Measurements from ENCODE around the gene BET1.

DNA sequence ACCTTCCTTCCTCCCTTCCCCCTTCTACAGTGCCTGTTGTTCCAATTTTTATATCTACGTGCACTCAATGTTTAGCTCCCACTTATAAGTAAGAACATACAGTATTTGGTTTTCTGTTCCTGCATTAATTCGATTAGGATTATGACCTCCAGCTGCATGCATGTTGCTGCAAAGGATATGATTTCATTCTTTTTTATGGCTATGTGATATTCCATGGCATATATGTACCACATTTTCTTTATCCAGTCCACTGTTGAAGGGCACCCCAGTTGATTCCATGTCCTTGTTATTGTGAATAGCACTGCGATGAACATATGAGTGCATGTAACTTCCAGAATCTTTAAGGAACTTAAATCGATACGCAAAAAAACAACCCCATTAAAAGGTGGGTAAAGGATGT, 39.9 kb downstream of the BET1 start:
- TF ChIP-seq, protein P1, sequence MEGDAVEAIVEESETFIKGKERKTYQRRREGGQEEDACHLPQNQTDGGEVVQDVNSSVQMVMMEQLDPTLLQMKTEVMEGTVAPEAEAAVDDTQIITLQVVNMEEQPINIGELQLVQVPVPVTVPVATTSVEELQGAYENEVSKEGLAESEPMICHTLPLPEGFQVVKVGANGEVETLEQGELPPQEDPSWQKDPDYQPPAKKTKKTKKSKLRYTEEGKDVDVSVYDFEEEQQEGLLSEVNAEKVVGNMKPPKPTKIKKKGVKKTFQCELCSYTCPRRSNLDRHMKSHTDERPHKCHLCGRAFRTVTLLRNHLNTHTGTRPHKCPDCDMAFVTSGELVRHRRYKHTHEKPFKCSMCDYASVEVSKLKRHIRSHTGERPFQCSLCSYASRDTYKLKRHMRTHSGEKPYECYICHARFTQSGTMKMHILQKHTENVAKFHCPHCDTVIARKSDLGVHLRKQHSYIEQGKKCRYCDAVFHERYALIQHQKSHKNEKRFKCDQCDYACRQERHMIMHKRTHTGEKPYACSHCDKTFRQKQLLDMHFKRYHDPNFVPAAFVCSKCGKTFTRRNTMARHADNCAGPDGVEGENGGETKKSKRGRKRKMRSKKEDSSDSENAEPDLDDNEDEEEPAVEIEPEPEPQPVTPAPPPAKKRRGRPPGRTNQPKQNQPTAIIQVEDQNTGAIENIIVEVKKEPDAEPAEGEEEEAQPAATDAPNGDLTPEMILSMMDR (IDR thresholded peaks at IDR 0.05) = no peak
- TF ChIP-seq POLR2A (IDR thresholded peaks at IDR 0.05) = no peak
